ENCODE measurements around the gene RPL35.

Gene RPL35

GRCh38 chr9:124861342-124862229 is at the start of gene RPL35, which contains the start of gene ARPC5L:
Gene RPL35 (minus strand): TSS chr9:124861957. CDS start chr9:124861912, 45 bp downstream.
Gene ARPC5L (plus strand): TSS chr9:124862130. CDS start chr9:124869291, 7,161 bp downstream.
- DNase-seq, result peak; percentile 90

DNA sequence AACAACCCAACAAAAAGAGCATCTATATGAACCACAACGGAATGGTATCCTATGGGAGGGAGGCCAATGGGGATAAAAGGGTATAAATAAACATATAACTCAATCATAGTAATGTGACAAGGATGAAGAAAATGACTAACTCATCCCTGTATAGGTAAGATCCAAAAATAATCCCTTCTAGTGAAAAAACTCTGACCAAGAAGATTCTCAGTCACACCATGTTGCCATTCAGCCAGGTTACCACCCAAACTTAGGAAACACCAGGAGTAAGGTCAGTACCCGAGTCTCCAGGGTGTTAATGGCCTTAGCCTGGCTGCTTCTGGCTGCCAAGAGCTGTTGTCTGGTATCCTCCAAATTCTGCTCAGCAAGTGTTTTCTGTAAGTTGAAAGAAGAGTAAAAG is 46.3 kb upstream of the RPL35 start:
- DNase-seq, result no peak

DNA sequence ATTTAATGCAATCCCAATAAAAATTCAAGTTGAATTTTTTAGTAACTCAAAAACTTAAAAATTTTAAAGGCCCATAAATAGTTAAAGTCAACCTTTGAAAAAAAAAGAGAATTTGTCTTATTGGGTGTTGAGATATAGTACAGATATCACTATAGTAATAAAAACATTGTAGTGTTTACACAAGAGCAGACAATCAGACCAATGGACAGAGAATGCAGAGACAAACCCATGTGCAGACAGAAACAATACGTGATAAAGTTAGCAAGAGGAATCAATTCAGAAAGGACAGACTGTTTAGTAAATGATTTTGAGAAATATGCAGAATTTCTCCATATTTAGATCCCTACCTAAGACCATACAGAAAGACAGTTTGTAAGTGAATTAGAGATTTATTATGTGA is 45.2 kb upstream of the RPL35 start:
- DNase-seq, result no peak

DNA sequence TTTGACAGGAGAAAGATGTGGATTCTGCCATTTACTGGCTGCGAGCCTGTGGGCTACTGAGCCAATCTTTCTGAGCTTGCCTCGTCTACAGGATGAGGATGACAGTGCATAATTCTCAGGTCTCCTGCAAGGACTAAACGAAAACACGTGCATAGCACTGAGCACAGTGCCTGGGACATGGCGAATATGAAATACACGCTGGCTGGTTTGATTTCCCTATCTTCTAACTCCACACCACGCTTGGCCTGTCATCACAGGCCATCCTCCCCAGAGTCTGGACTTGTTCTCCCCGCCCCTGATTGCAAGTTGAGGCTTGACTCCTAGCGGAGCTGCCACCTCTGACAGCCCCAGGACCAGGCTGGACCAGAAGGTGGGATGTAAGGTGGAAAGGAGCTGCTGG is 38.1 kb upstream of the RPL35 start:
- no peak for DNase-seq

DNA sequence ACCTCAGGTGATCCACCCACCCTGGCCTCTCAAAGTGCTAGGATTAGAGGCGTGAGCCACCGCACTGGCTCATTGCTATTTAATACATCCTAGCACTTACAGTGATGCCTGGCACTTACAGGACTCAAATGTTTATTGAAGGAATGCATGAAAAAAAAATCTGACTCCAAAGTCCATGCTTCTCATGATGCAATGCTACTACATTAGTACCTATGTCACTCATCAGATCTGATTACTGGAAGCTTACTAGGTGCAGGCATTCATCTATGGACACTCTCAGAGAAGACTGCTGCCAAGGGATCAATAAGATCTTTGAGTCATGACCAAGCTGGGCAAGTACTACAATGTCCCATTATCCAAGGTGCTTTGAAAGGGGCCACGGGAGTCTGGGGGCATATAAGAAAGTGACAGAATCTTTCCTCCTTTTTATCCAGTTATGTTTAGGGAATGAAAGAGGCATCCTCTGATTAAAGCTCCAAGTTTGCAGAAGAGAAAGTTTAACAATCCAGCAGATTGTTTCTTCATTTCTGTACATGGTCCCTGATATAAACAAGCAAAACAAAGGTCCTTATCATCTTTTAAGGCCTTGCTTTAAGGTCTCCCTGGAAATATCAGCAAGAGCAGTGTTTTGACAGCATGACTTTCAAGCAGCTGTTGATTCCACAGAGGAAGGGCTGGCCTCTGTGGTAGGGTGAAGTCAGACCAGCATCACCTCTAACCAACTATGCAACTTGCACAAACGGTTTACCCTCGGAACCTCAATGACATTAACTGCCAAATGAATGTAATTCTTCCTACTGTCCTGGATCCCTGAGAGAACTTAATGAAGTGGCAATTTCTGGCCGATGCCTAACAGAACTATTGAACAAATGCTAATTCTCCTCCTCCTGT is 36.1 kb upstream of the RPL35 start:
- no peak for DNase-seq

DNA sequence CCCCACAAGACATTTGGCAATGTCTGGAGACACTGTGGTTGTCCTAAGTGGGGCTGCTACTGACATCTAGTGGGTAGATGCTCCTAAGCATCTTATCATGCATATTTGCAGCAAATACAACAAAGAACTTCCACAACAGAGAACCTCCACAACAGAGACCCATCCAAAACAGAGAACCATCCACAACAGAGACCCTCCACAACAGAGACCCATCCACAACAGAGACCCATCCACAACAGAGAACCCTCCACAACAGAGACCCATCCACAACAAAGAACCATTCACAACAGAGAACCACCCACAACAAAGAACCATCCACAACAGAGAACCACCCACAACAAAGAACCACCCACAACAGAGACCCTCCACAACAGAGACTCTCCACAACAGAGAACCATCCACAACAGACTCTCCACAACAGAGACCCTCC is 33.0 kb upstream of the RPL35 start:
- DNase-seq, result no peak

- DNase-seq, result no peak
Measured at GRCh38 chr9:124894035-124894740, 32.4 kb upstream of the RPL35 start.

DNA sequence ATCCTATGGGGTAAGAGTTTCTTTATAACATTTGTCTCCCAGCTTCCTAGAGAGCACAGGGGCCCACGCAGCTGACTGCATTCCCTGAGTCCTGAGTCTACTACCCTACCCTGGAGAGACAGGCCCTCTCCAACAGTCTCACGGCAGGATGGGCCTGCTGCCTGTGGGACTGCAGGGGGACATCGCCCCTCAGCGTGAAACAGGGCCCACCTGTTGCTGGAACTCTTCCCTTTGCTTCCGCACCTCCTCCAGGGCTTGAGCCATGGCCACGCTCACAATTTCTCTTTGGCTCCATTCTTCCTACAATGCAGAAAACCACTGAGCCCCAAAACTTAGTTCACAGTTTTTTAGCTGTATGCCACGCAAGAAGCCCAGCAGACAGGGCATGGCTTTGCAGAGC is 28.4 kb upstream of the RPL35 start:
- no peak for DNase-seq

GRCh38 chr9:124889006-124889405 is 27.2 kb upstream of the RPL35 start:
- no peak for DNase-seq

DNA sequence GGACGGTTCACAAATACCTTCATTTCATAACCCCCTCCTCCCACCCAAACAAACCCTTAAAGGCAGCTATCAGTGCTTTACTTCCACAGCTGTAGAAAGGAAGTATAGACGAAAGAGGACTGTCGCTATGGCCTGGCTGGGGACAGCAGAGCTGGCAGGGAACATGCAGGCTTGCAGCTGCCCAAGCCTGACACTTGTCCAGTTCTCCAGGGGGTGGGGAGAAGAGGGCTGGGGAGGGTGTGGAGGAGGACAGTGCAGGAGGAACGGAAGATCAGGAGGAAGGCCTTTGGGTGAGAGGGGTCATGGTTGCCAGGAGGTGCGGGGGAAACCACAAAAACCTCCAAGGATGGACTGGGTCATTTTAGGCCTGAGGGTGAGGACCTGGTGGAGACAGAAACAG is 26.1 kb upstream of the RPL35 start:
- no peak for DNase-seq

GRCh38 chr9:124886866-124887492 is 25.2 kb upstream of the RPL35 start:
- no peak for DNase-seq

- DNase-seq, result no peak
Measured at GRCh38 chr9:124886461-124886860, 24.7 kb upstream of the RPL35 start.

DNA sequence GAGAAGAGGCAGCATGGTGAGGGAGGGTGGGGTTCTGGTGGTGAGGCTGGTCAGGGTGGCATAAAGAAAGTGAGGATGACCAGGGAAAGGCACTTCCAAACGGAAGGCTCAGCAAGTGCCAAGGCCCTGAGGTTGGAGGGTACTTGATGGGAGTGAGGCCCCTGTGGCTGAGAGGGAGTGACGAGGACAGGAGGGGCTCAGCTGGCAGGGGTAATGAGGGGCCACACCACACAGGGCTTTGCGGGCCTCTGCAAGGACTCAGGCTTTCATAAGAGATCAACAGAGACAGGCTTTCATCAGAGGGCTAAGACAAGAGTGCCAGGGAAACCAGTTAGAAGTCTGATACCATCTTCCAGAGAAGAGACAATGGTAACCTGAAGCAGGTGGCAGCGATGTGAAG is 23.8 kb upstream of the RPL35 start:
- DNase-seq, result no peak

GRCh38 chr9:124884376-124884775 is 22.6 kb upstream of the RPL35 start:
- no peak for DNase-seq

DNA sequence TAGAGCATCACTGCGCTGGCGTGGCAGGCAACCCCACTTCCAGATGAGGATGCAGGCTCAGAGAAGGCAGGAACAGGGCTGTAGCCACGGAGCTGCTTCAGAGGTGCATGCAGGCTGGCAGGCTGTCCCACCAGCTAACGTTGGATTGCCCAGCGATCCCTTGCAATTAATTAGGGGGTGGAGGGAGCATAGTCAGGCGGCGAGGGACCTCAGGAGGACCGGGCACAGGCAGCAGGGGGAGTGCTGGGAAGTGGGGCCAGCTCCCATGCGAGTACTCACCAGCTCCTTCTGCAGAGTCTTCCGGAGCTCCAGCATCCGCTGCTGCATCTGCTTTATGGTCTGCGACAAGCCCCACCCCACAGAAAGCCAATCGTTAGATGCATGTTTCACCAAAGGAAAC is 20.5 kb upstream of the RPL35 start:
- DNase-seq, result no peak

- no peak for DNase-seq
Measured at GRCh38 chr9:124881138-124881743, 19.5 kb upstream of the RPL35 start.

DNA sequence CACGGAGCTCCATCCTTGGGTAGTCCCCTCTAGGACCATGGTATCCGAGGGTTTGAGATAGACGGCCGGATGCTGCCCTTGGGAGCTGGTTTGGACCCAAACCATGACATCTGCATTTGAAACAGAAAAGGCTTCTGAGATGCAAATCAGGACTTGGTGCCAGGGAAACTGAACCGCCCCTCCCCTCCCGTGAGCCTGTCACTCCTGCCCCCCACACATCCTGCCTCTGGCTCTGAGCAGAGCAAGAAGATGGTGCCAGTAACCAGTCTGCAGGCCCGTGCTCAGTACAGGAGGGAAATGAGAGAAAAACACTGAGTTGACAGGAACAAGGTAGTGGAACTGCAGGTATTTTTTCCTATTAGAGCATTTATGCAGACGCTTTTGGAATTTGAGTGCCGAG is 18.7 kb upstream of the RPL35 start:
- DNase-seq, result no peak

GRCh38 chr9:124879226-124879625 is 17.5 kb upstream of the RPL35 start:
- no peak for DNase-seq

GRCh38 chr9:124878518-124878917 is 16.8 kb upstream of the RPL35 start:
- DNase-seq, result no peak

- no peak for DNase-seq
Measured at GRCh38 chr9:124878021-124878420, 16.3 kb upstream of the RPL35 start.

GRCh38 chr9:124877021-124877782 is 15.4 kb upstream of the RPL35 start:
- no peak for DNase-seq

All from NCI-H748 treated with DMSO at 0.1 percent for 48 hours (cell line).